Measurements from ENCODE around the gene HPSE2. TPM values are rescaled to one million over a fixed set of nuclear protein-coding genes. Genes with fewer than 3 reads are reported as not detected.

The HPSE2 gene
- total RNA-seq, 2 donors from 2014 or later = 1.0 to 1.8 TPM

DNA sequence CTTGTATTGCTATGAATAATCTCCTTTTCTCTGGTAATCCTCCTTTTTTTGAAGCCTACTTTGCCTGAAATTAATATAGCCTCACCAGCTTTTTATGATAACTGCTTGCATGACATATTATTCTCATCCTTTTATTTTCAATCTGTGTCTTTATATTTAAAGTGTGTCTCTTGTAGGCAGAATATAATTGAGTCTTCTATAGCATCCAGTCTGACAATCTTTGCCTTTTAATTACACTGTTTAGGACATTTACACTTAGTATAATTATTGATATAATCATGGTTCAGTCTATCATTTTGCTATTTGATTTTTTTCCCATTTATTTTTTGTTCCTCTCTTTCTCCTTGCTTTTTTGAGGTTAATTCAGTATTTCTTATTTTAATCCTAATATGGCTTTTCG lies 548.0 kb downstream of the HPSE2 start:
- no peak overlapping the region for H3K9ac ChIP-seq (ENCODE audit: low read depth in 2 of 2, low read length in 2 of 2)
- no peak overlapping the region for H3K4me3 ChIP-seq
- no peaks in the 10 kb centered on the region for H3K27me3 ChIP-seq
- DNase-seq = no peak
- no peak overlapping the region for H3K27ac ChIP-seq
- H3K4me1 ChIP-seq = no peaks in the 10 kb centered on the region
- no peaks in the 10 kb centered on the region for H3K9me3 ChIP-seq
- intact Hi-C loops (cut with DNase I) = no loop called here
- no peaks in the 10 kb centered on the region for H3K36me3 ChIP-seq
- TF ChIP-seq, protein P1, sequence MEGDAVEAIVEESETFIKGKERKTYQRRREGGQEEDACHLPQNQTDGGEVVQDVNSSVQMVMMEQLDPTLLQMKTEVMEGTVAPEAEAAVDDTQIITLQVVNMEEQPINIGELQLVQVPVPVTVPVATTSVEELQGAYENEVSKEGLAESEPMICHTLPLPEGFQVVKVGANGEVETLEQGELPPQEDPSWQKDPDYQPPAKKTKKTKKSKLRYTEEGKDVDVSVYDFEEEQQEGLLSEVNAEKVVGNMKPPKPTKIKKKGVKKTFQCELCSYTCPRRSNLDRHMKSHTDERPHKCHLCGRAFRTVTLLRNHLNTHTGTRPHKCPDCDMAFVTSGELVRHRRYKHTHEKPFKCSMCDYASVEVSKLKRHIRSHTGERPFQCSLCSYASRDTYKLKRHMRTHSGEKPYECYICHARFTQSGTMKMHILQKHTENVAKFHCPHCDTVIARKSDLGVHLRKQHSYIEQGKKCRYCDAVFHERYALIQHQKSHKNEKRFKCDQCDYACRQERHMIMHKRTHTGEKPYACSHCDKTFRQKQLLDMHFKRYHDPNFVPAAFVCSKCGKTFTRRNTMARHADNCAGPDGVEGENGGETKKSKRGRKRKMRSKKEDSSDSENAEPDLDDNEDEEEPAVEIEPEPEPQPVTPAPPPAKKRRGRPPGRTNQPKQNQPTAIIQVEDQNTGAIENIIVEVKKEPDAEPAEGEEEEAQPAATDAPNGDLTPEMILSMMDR (IDR thresholded peaks at IDR 0.05) = no peak

DNA sequence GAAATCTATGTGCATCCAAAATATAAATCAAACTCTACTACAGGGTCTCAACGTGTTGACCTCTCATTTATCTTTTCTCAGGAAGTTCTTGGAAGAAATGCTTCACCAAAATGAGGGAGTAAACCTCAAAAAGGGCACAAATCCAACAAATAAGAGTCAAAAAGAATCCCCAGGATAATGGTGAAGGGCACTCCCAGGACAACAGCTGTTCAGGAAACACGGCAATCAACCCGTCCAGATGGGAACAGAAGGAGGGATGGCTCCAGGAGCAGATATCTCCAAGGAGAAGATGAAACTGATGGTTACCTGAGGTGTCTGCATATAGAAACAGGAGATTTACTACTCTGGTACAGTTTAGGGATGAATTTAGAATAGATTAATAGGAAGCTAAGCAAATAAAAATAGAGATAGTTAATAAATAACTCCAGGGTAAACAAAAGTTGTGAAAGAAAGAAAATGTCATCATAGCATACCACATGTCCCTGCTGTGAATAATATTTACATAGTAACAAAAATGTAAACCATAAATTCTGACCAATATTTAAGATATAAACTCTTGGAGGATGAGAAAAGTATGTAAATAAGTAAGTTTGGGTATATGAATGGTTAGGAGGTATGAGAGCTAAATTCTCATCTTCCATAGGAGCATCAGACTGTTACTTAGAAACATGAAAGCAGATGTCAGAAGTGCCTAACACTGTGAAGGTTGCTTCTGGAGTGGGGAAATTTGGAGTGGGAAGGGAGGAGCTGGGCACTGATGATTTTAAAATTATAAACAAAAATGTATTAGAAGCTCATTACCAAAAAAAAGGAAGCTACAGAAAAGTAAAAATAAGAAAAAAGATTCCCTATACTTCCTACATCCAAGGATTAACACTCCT lies 551.4 kb downstream of the HPSE2 start:
- intact Hi-C loops (cut with DNase I) = no loop called here
- no peak overlapping the region for H3K27ac ChIP-seq
- H3K36me3 ChIP-seq = no peaks in the 10 kb centered on the region

DNA sequence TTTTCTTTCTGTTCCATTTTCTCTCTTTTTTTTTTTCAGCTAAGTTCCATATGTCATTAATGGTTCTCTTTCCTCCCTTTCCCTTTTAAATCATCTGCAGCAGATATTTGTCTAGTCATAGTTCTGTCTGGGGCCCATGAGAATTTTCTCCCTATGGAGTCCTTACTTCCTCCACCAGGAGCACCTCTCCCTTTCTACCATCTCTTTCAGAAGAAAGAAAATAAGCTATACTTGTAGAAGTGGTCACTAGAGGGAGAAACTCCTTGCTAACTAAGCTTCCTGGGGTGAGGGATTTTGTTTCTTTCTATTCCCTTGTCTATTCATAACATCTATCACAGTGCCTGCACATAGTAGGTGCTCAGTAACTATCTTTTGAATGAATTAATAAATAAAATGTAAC lies 558.8 kb downstream of the HPSE2 start:
- H3K27me3 ChIP-seq = no peaks in the 10 kb centered on the region
- H3K9me3 ChIP-seq = no peaks in the 10 kb centered on the region
- intact Hi-C loops (cut with DNase I) = no loop called here
- H3K4me1 ChIP-seq = no peaks in the 10 kb centered on the region
- H3K27ac ChIP-seq = no peak overlapping the region
- no peak overlapping the region for H3K9ac ChIP-seq (ENCODE audit: low read depth in 2 of 2, low read length in 2 of 2)
- DNase-seq = no peak
- H3K36me3 ChIP-seq = no peaks in the 10 kb centered on the region
- TF ChIP-seq, protein P1 (IDR thresholded peaks at IDR 0.05) = no peak
- H3K4me3 ChIP-seq = no peak overlapping the region

More for the DNA sequence above, 551.4 kb downstream of the HPSE2 start:
- Histone ChIP-seq H3K9me3 (no peaks in the 10 kb centered on the region), H3K4me3 (no peak overlapping the region), H3K4me1 (no peaks in the 10 kb centered on the region), H3K27me3 (no peaks in the 10 kb centered on the region), H3K9ac (ENCODE audit: low read depth in 2 of 2, low read length in 2 of 2) (no peak overlapping the region)
- TF ChIP-seq, protein P1 (IDR thresholded peaks at IDR 0.05) = no peak
- no peak for DNase-seq

DNA sequence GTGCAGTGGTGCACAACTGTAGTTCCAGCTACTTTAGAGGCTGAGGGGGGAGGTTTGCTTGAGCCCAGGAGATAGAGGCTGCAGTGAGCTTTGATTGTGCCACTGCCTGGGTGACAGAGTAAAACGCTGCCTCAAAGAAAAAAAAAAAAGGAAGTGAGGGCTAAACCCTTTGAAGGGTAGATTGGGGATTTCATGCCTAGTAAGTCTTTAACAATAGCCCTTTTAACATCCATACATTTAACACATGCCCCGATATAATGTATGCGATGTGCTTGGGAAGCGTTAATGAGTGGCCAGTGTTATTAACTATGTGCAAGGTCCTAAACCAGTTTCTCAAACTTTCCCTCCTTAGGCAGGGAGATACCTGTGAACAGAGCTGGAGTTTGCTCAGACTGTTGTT lies 559.8 kb downstream of the HPSE2 start:
- no peak overlapping the region for H3K4me3 ChIP-seq
- no peaks in the 10 kb centered on the region for H3K36me3 ChIP-seq
- no peaks in the 10 kb centered on the region for H3K9me3 ChIP-seq
- no peaks in the 10 kb centered on the region for H3K27me3 ChIP-seq
- intact Hi-C loops (cut with DNase I) = no loop called here
- no peaks in the 10 kb centered on the region for H3K4me1 ChIP-seq
- H3K27ac ChIP-seq = no peak overlapping the region
- TF ChIP-seq, protein P1 (IDR thresholded peaks at IDR 0.05) = no peak
- no peak for DNase-seq
- no peak overlapping the region for H3K9ac ChIP-seq (ENCODE audit: low read depth in 2 of 2, low read length in 2 of 2)

DNA sequence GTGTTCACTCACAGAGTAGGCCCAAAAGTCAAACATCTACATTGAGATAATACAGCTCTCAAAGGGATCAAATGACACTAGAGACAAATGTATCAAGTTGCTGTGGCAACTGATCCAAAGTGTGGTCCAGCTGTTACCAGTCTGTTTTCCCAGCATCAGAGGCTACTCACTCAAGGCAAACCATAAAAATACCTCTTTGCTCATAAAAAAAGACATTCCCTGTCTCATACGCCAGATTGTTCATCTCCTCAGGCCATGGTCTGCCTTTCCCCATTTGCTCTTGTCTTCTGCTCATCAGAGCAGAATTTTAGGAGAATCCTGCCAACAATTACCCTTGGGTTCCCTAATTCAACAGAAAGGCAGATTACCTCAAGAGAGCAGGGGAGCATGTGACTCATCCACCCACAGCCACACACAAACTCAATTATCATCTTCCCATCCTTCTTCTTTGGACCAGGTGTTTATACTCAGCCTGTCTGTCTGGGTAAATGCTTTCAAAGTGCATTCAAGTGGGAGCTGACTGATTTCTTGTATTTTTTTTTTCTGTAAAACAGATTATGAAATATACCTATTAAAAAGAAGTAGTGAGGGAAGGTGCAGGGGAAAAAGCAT lies 562.4 kb downstream of the HPSE2 start:
- Histone ChIP-seq H3K4me1 (no peaks in the 10 kb centered on the region), H3K36me3 (no peaks in the 10 kb centered on the region), H3K4me3 (no peak overlapping the region), H3K9ac (ENCODE audit: low read depth in 2 of 2, low read length in 2 of 2) (no peak overlapping the region), H3K9me3 (no peaks in the 10 kb centered on the region), H3K27ac (no peak overlapping the region), H3K27me3 (no peaks in the 10 kb centered on the region)
- TF ChIP-seq, protein P1 (IDR thresholded peaks at IDR 0.05) = no peak
- no peak for DNase-seq
- intact Hi-C loops (cut with DNase I) = no loop called here

All from colonic mucosa (tissue), 4 donors.